IMR-90 (cell line): Measurements from ENCODE around the gene UNC5A. TPM values are rescaled to one million over a fixed set of nuclear protein-coding genes. Genes with fewer than 3 reads are reported as not detected.

Experiments used
- ATAC-seq: fragments of 200-7000 bp; cut with Tn5 transposase; 2 replicates; pipeline ENCODE4 v1.9.1; 2020; ENCODE audit warnings: low read depth, mild to moderate bottlenecking, moderate library complexity
- BruUV-seq: library from RNA; stranded (reverse); fragments of 400-500 nt; replicated peaks from 2 replicates; lab custom pipeline; 2021; lab: Mats Ljungman, UMichigan
- CTCF ChIA-PET: fragments of 300-600 bp; formaldehyde crosslinking; extraction: SDS; loops from one replicate; lab custom pipeline; 2021; ENCODE audit warnings: antibody characterized with exemption; lab: Yijun Ruan, JAX
- POLR2A ChIA-PET: fragments of 300-600 bp; sonication (Branson Sonifier 250); formaldehyde crosslinking; loops from one replicate; lab custom pipeline; 2022; ENCODE audit warnings: antibody characterized with exemption; ENCODE audit not compliant: unreplicated experiment; lab: Charles Lee
- DNase-seq: peaks from one replicate; pipeline ENCODE4 v3.0.0; 2013
- H2AFZ ChIP-seq: replicated peaks from 2 replicates; pipeline ENCODE3; 2013; ENCODE audit warnings: low read length, mild to moderate bottlenecking; ENCODE audit not compliant: poor library complexity
- H2AK5ac ChIP-seq: 2 replicates; pipeline ENCODE4 v1.6.1; 2013; ENCODE audit warnings: low read depth, low read length, inconsistent platforms
- H2AK9ac ChIP-seq: replicated peaks from 2 replicates; pipeline ENCODE3; 2013; ENCODE audit warnings: mild to moderate bottlenecking, low read depth, low read length, moderate library complexity; ENCODE audit not compliant: poor library complexity
- H2BK120ac ChIP-seq: 2 replicates; pipeline ENCODE4 v1.6.1; 2013; ENCODE audit warnings: low read depth, low read length, inconsistent platforms
- H2BK15ac ChIP-seq: 3 replicates; pipeline ENCODE4 v1.6.1; 2013; ENCODE audit warnings: low read depth, low read length, inconsistent platforms
- H2BK20ac ChIP-seq: 2 replicates; pipeline ENCODE4 v1.6.1; 2013; ENCODE audit warnings: low read depth, mild to moderate bottlenecking, inconsistent platforms, low read length, moderate library complexity
- H2BK5ac ChIP-seq: 2 replicates; pipeline ENCODE4 v1.6.1; 2013; ENCODE audit warnings: mild to moderate bottlenecking, low read depth, low read length, inconsistent platforms; ENCODE audit not compliant: poor library complexity, severe bottlenecking
- H3K14ac ChIP-seq: replicated peaks from 2 replicates; pipeline ENCODE4 v1.6.1; 2013; ENCODE audit warnings: low read depth, low read length, inconsistent platforms
- H3K18ac ChIP-seq: 2 replicates; pipeline ENCODE4 v1.6.1; 2013; ENCODE audit warnings: low read depth, low read length, control low read depth
- H3K23ac ChIP-seq: 2 replicates; pipeline ENCODE4 v1.6.1; 2013; ENCODE audit warnings: low read depth, low read length, inconsistent platforms
- H3K27ac ChIP-seq: 2 replicates; pipeline ENCODE4 v1.5.1; 2013; ENCODE audit warnings: mild to moderate bottlenecking, control low read depth, low read length; ENCODE audit not compliant: insufficient read depth
- H3K27me3 ChIP-seq: 2 replicates; pipeline ENCODE4 v1.6.1; 2013; ENCODE audit warnings: low read length; ENCODE audit not compliant: control insufficient read depth, insufficient read depth
- H3K36me3 ChIP-seq: 2 replicates; pipeline ENCODE4 v1.6.1; 2013; ENCODE audit warnings: low read length, mixed read lengths; ENCODE audit not compliant: control insufficient read depth, insufficient read depth
- H3K4ac ChIP-seq: 2 replicates; pipeline ENCODE4 v1.6.1; 2013; ENCODE audit warnings: low read depth, low read length, inconsistent platforms
- H3K4me1 ChIP-seq: 2 replicates; pipeline ENCODE4 v1.6.1; 2013; ENCODE audit warnings: low read length, mixed read lengths; ENCODE audit not compliant: control insufficient read depth, insufficient read depth
- H3K4me2 ChIP-seq: 2 replicates; pipeline ENCODE4 v1.6.1; 2013; ENCODE audit warnings: low read depth, mild to moderate bottlenecking, control low read depth, low read length, moderate library complexity
- H3K4me3 ChIP-seq: 2 replicates; pipeline ENCODE4 v1.5.1; 2013; ENCODE audit warnings: low read depth, mild to moderate bottlenecking, control low read depth, low read length, moderate library complexity; ENCODE audit not compliant: insufficient read depth
- H3K56ac ChIP-seq: 2 replicates; pipeline ENCODE4 v1.6.1; 2013; ENCODE audit warnings: low read length, inconsistent platforms; ENCODE audit not compliant: insufficient read depth; ENCODE audit errors: extremely low read depth
- H3K79me1 ChIP-seq, 2 experiments: 2 replicates each; pipeline ENCODE4 v1.6.1; 2013; ENCODE audit warnings: low read length in 2 of 2, inconsistent platforms in 1 of 2, low read depth in 1 of 2
- H3K9ac ChIP-seq: 2 replicates; pipeline ENCODE4 v1.6.1; 2013; ENCODE audit warnings: low read depth, low read length, control low read depth
- H3K9me1 ChIP-seq: 2 replicates; pipeline ENCODE4 v1.6.1; 2013; ENCODE audit warnings: low read length, inconsistent platforms; ENCODE audit not compliant: insufficient read depth
- H3K9me3 ChIP-seq: 2 replicates; pipeline ENCODE4 v1.6.1; 2013; ENCODE audit warnings: low read length; ENCODE audit not compliant: control insufficient read depth, insufficient read depth
- H4K20me1 ChIP-seq: 2 replicates; pipeline ENCODE4 v1.6.1; 2013; ENCODE audit warnings: low read length, inconsistent platforms; ENCODE audit not compliant: insufficient read depth
- H4K5ac ChIP-seq: 2 replicates; pipeline ENCODE4 v1.6.1; 2013; ENCODE audit warnings: mild to moderate bottlenecking, low read depth, low read length, control low read depth
- H4K8ac ChIP-seq, 2 experiments: 2 replicates each; pipeline ENCODE4 v1.6.1; 2013; ENCODE audit warnings: low read depth in 2 of 2, low read length in 2 of 2, control low read depth in 1 of 2, inconsistent platforms in 1 of 2
- H4K91ac ChIP-seq: 2 replicates; pipeline ENCODE4 v1.6.1; 2013; ENCODE audit warnings: low read depth, low read length, inconsistent platforms; ENCODE audit not compliant: insufficient read depth
- BHLHE40 ChIP-seq: fragments of 150-350 bp; IDR thresholded peaks from 2 replicates; pipeline ENCODE4 v1.6.1; 2016; ENCODE audit warnings: mild to moderate bottlenecking, low read depth, low read length
- CEBPB ChIP-seq: IDR thresholded peaks from 2 replicates; pipeline ENCODE4 v1.6.1; 2012; ENCODE audit warnings: low read depth, low read length, improper control_type of control experiment
- CHD1 ChIP-seq: IDR thresholded peaks from 2 replicates; pipeline ENCODE4 v1.6.1; 2012; ENCODE audit warnings: low read depth, low read length, improper control_type of control experiment
- FOS ChIP-seq: fragments of 150-350 bp; IDR thresholded peaks from 2 replicates; pipeline ENCODE4 v1.6.1; 2016; ENCODE audit warnings: low read depth, low read length
- MAFK ChIP-seq: IDR thresholded peaks from 2 replicates; pipeline ENCODE4 v1.6.1; 2012; ENCODE audit warnings: low read depth, low read length, improper control_type of control experiment
- MAZ ChIP-seq: IDR thresholded peaks from 2 replicates; pipeline ENCODE4 v1.6.1; 2012; ENCODE audit warnings: low read depth, mild to moderate bottlenecking, low read length, improper control_type of control experiment, moderate library complexity, borderline replicate concordance
- MXI1 ChIP-seq: IDR thresholded peaks from 2 replicates; pipeline ENCODE4 v1.6.1; 2012; ENCODE audit warnings: low read depth, mild to moderate bottlenecking, low read length, moderate library complexity, borderline replicate concordance
- NFE2L2 ChIP-seq: fragments of 150-350 bp; IDR thresholded peaks from 2 replicates; pipeline ENCODE4 v1.6.1; 2016; ENCODE audit warnings: low read depth, mild to moderate bottlenecking, low read length
- POLR2A ChIP-seq: IDR thresholded peaks from 2 replicates; pipeline ENCODE4 v1.6.1; 2012; ENCODE audit warnings: mild to moderate bottlenecking, low read depth, low read length
- RAD21 ChIP-seq: IDR thresholded peaks from 2 replicates; pipeline ENCODE4 v1.6.1; 2012; ENCODE audit warnings: low read length, improper control_type of control experiment
- RCOR1 ChIP-seq: IDR thresholded peaks from 2 replicates; pipeline ENCODE4 v1.6.1; 2012; ENCODE audit warnings: mild to moderate bottlenecking, low read length, improper control_type of control experiment; ENCODE audit not compliant: insufficient replicate concordance
- RFX5 ChIP-seq: IDR thresholded peaks from 2 replicates; pipeline ENCODE4 v1.8.0; 2012; ENCODE audit warnings: low read depth, mild to moderate bottlenecking, low read length, moderate library complexity
- SMC3 ChIP-seq: fragments of 150-350 bp; IDR thresholded peaks from 2 replicates; pipeline ENCODE4 v1.6.1; 2016; ENCODE audit warnings: low read depth, mild to moderate bottlenecking, antibody characterized with exemption, low read length, moderate library complexity
- USF2 ChIP-seq: fragments of 150-350 bp; IDR thresholded peaks from 2 replicates; pipeline ENCODE4 v1.6.1; 2017; ENCODE audit warnings: mild to moderate bottlenecking, antibody characterized with exemption, low read length, low read depth
- WGBS, 2 experiments: methylation state at CpG; one replicate each; pipeline versions ENCODE4 v1.1.5 to v1.1.7; 2013; ENCODE audit warnings: missing lambda C conversion rate in 2 of 2; ENCODE audit not compliant: insufficient read length in 1 of 2; ENCODE audit errors: extremely low coverage in 2 of 2; 5-methylcytosine and 5-hydroxymethylcytosine counted together
- dilution Hi-C: fragments of 300-500 bp; cut with HindIII; formaldehyde crosslinking; loops from one replicate; pipeline ENCODE4 v1.14.3; 2018; ENCODE audit warnings: low sequenced_read_pairs; ENCODE audit not compliant: unreplicated experiment
- in situ Hi-C: fragments of 300-500 bp; cut with MboI; formaldehyde crosslinking; loops from 3 replicates; pipeline ENCODE4 v1.14.3; 2019; ENCODE audit warnings: low sequenced_read_pairs, inconsistent platforms, mixed read lengths
- intact Hi-C: fragments of 100-400 bp; cut with micrococcal nuclease; formaldehyde crosslinking; loops from 2 replicates; pipeline ENCODE4 v1.10.0; 2022
- polyA plus RNA-seq, 3 experiments: library from polyadenylated mRNA; depleted of rRNA; stranded (reverse); fragments of >200 nt; gene quantifications; 2 replicates each; pipeline ENCODE4 v1.2.3, GENCODE V29; 2012; ENCODE audit warnings: low replicate concordance in 1 of 3
- total RNA-seq: library from RNA; depleted of rRNA; stranded (reverse); fragments of >200 nt; gene quantifications from 2 replicates; pipeline ENCODE4 v1.2.3, GENCODE V29; 2012
- TF ChIP-seq, protein P1 (sequence below): conservative IDR thresholded peaks from 2 replicates; pipeline ENCODE4 v1.5.1; 2012; ENCODE audit warnings: mild to moderate bottlenecking, low read depth, low read length, improper control_type of control experiment
- TF ChIP-seq, protein P2 (sequence below): fragments of 150-350 bp; IDR thresholded peaks from 2 replicates; pipeline ENCODE4 v1.6.1; 2016; ENCODE audit warnings: low read depth, mild to moderate bottlenecking, low read length, moderate library complexity, borderline replicate concordance

The UNC5A gene
- total and polyA plus RNA-seq, 2 of the 4 experiments (the other 2 are of a cell fraction): not detected

- no peak overlapping the region for H3K4me3 ChIP-seq
- H2AK9ac ChIP-seq: no peak overlapping the region
- no peak overlapping the region for H3K4me2 ChIP-seq
- no peaks in the 10 kb centered on the region for H3K36me3 ChIP-seq
- DNase-seq (no peak), ATAC-seq (no peak)
- H2AK5ac ChIP-seq: no peak overlapping the region
- ChIA-PET CTCF (no interaction called here), POLR2A (no interaction called here)
- no peak overlapping the region for H2BK20ac ChIP-seq
- H4K8ac ChIP-seq: no peak overlapping the region
- no peaks in the 10 kb centered on the region; the same call in 1 of the 2 replicates for H3K9me3 ChIP-seq
- H3K4me1 ChIP-seq: no peaks in the 10 kb centered on the region
- H2AFZ ChIP-seq: no peak overlapping the region
- H3K9me1 ChIP-seq: no peaks in the 10 kb centered on the region
- no TSS peak for BruUV-seq
- no peak overlapping the region for H3K18ac ChIP-seq
- H2BK5ac ChIP-seq: no peak overlapping the region
- H3K56ac ChIP-seq: no peak overlapping the region
- TF ChIP-seq, protein P1, sequence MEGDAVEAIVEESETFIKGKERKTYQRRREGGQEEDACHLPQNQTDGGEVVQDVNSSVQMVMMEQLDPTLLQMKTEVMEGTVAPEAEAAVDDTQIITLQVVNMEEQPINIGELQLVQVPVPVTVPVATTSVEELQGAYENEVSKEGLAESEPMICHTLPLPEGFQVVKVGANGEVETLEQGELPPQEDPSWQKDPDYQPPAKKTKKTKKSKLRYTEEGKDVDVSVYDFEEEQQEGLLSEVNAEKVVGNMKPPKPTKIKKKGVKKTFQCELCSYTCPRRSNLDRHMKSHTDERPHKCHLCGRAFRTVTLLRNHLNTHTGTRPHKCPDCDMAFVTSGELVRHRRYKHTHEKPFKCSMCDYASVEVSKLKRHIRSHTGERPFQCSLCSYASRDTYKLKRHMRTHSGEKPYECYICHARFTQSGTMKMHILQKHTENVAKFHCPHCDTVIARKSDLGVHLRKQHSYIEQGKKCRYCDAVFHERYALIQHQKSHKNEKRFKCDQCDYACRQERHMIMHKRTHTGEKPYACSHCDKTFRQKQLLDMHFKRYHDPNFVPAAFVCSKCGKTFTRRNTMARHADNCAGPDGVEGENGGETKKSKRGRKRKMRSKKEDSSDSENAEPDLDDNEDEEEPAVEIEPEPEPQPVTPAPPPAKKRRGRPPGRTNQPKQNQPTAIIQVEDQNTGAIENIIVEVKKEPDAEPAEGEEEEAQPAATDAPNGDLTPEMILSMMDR: no peak
- TF ChIP-seq SMC3 (no peak), MAZ (no peak), RFX5 (no peak), MAFK (no peak), FOS (no peak), BHLHE40 (no peak), CHD1 (no peak), MXI1 (no peak), NFE2L2 (no peak), RCOR1 (no peak), CEBPB (no peak), RAD21 (no peak), USF2 (no peak), POLR2A (no peak)
- TF ChIP-seq, protein P2, sequence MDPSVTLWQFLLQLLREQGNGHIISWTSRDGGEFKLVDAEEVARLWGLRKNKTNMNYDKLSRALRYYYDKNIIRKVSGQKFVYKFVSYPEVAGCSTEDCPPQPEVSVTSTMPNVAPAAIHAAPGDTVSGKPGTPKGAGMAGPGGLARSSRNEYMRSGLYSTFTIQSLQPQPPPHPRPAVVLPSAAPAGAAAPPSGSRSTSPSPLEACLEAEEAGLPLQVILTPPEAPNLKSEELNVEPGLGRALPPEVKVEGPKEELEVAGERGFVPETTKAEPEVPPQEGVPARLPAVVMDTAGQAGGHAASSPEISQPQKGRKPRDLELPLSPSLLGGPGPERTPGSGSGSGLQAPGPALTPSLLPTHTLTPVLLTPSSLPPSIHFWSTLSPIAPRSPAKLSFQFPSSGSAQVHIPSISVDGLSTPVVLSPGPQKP: no peak
- H3K23ac ChIP-seq: no peak overlapping the region
- 68% methylated on average over 2 of the region's 5 CpGs; no CpG with 5 or more reads in 1 of the 2 experiments for WGBS, 2 experiments
- in situ Hi-C loops (no loop called here), dilution Hi-C loops (no loop called here), intact Hi-C loops (loop anchor here (10.0 kb wide), 1 partner anchor 155 kb away; no protein-coding TSS in a partner anchor)
- H3K27ac ChIP-seq: no peak overlapping the region
- H4K5ac ChIP-seq: no peak overlapping the region
- no peak overlapping the region for H2BK120ac ChIP-seq
- no peak overlapping the region for H2BK15ac ChIP-seq
- no peak overlapping the region for H3K14ac ChIP-seq
- no peak overlapping the region for H4K91ac ChIP-seq
- no peak overlapping the region for H3K9ac ChIP-seq
- no peaks in the 10 kb centered on the region for H3K79me1 ChIP-seq
- H4K20me1 ChIP-seq: no peaks in the 10 kb centered on the region
- no peak overlapping the region for H3K4ac ChIP-seq
- H3K27me3 ChIP-seq: peaks cover 70% of the 10 kb centered on the region
Observed at GRCh38 chr5:176819476-176819875, 9.1 kb downstream of the UNC5A start.
